OCI-LY1 (cell line): ENCODE data around the gene NSF.
"Not testable (repeated sequence)": the region's sequence is repeated elsewhere in the genome, so short reads cannot be mapped to it uniquely, and the experiment has no call there.

Experiments used
- H2AFZ ChIP-seq: fragments of 200-600 bp; sonication (generic), shearing (Covaris generic); 2 replicates; pipeline ENCODE4 v1.6.0; 2014; ENCODE audit warnings: antibody characterized with exemption, mild to moderate bottlenecking, low read length
- H3F3A ChIP-seq: fragments of 200-600 bp; sonication (generic), shearing (Covaris generic); 2 replicates; pipeline ENCODE4 v1.6.0; 2014; ENCODE audit warnings: mild to moderate bottlenecking, antibody characterized with exemption, low read length, moderate library complexity; ENCODE audit not compliant: insufficient read depth
- H3K27ac ChIP-seq: fragments of 200-600 bp; sonication (generic); 2 replicates; pipeline ENCODE4 v1.5.1; 2014; ENCODE audit warnings: low read length, mixed run types, mild to moderate bottlenecking, low read depth; ENCODE audit not compliant: poor library complexity, severe bottlenecking
- H3K27me3 ChIP-seq: fragments of 200-600 bp; sonication (generic); 2 replicates; pipeline ENCODE4 v1.6.0; 2014; ENCODE audit warnings: antibody characterized with exemption, mild to moderate bottlenecking, low read length, moderate library complexity; ENCODE audit not compliant: insufficient read depth
- H3K36me3 ChIP-seq: fragments of 200-600 bp; sonication (generic); 2 replicates; pipeline ENCODE4 v1.6.1; 2014; ENCODE audit warnings: mild to moderate bottlenecking, antibody characterized with exemption, low read length, moderate library complexity, mixed read lengths; ENCODE audit not compliant: insufficient read depth
- H3K4me1 ChIP-seq: fragments of 200-600 bp; sonication (generic); 2 replicates; pipeline ENCODE4 v1.5.1; 2014; ENCODE audit warnings: mild to moderate bottlenecking, low read length, moderate library complexity; ENCODE audit not compliant: insufficient read depth, severe bottlenecking
- H3K4me2 ChIP-seq: fragments of 200-600 bp; sonication (generic), shearing (Covaris generic); 2 replicates; pipeline ENCODE4 v1.6.1; 2014; ENCODE audit warnings: low read length
- H3K4me3 ChIP-seq: fragments of 200-600 bp; sonication (generic); 2 replicates; pipeline ENCODE4 v1.5.1; 2014; ENCODE audit warnings: low read length, low read depth, mild to moderate bottlenecking, mixed read lengths; ENCODE audit not compliant: poor library complexity, severe bottlenecking
- H3K79me2 ChIP-seq: fragments of 200-600 bp; shearing (Covaris generic); 2 replicates; pipeline ENCODE4 v1.6.1; 2016; ENCODE audit warnings: mixed run types, low read length, mixed read lengths; ENCODE audit not compliant: insufficient read depth
- H3K9ac ChIP-seq: fragments of 200-600 bp; sonication (generic), shearing (Covaris generic); 2 replicates; pipeline ENCODE4 v1.6.1; 2014; ENCODE audit warnings: mild to moderate bottlenecking, low read length, mixed read lengths
- H3K9me2 ChIP-seq: fragments of 200-600 bp; sonication (generic), shearing (Covaris generic); 2 replicates; pipeline ENCODE4 v1.6.1; 2014; ENCODE audit warnings: low read depth, mild to moderate bottlenecking, low read length, mixed read lengths
- H3K9me3 ChIP-seq: fragments of 200-600 bp; shearing (Covaris generic); 2 replicates; pipeline ENCODE4 v1.6.1; 2014; ENCODE audit warnings: low read length, mixed read lengths
- H4K20me1 ChIP-seq: fragments of 200-600 bp; sonication (generic), shearing (Covaris generic); 2 replicates; pipeline ENCODE4 v1.6.0; 2016; ENCODE audit warnings: mild to moderate bottlenecking, low read length; ENCODE audit not compliant: insufficient read depth
- EZH2 ChIP-seq: fragments of 200-600 bp; sonication (generic), shearing (Covaris generic); IDR thresholded peaks from 2 replicates; pipeline ENCODE4 v1.8.0; 2017; ENCODE audit warnings: borderline replicate concordance, mixed run types, mild to moderate bottlenecking, antibody characterized with exemption, low read length, moderate library complexity, mixed read lengths
- TF ChIP-seq, protein P1 (sequence below): fragments of 200-600 bp; sonication (generic), shearing (Covaris generic); IDR thresholded peaks from 2 replicates; pipeline ENCODE4 v1.5.1; 2017; ENCODE audit warnings: mild to moderate bottlenecking, antibody characterized with exemption, low read length, moderate library complexity, mixed read lengths

The NSF gene

DNA sequence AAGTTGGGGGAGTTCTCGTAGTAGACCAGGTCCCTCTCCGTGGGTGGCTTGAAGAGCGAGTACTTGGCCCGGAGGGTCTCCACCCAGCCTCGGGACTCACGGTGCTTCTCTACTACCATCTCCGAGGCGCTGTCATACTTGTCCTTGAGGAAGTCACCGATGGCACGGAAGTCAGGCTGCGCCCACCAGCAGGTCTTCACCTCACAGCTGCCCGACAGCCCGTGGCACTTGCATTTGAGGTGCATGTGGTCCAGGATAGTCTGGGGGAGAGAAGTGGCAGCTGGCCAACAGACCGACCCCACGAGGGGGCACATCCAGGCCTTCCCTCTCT lies 178.0 kb downstream of the NSF start:
- Histone ChIP-seq H3K9ac (no peak overlapping the region), H4K20me1 (no peaks in the 10 kb centered on the region), H3K9me3 (no peaks in the 10 kb centered on the region), H3K4me3 (no peak overlapping the region), H3K27ac (no peak overlapping the region), H3F3A (no peaks in the 10 kb centered on the region), H3K4me1 (peaks cover 58% of the 10 kb centered on the region), H2AFZ (no peak overlapping the region), H3K36me3 (peaks cover 18% of the 10 kb centered on the region; the same call in 1 of the 2 replicates), H3K79me2 (no peaks in the 10 kb centered on the region), H3K4me2 (no peak overlapping the region), H3K9me2 (no peaks in the 10 kb centered on the region), H3K27me3 (no peaks in the 10 kb centered on the region)
- TF ChIP-seq EZH2: no peak
- TF ChIP-seq, protein P1, sequence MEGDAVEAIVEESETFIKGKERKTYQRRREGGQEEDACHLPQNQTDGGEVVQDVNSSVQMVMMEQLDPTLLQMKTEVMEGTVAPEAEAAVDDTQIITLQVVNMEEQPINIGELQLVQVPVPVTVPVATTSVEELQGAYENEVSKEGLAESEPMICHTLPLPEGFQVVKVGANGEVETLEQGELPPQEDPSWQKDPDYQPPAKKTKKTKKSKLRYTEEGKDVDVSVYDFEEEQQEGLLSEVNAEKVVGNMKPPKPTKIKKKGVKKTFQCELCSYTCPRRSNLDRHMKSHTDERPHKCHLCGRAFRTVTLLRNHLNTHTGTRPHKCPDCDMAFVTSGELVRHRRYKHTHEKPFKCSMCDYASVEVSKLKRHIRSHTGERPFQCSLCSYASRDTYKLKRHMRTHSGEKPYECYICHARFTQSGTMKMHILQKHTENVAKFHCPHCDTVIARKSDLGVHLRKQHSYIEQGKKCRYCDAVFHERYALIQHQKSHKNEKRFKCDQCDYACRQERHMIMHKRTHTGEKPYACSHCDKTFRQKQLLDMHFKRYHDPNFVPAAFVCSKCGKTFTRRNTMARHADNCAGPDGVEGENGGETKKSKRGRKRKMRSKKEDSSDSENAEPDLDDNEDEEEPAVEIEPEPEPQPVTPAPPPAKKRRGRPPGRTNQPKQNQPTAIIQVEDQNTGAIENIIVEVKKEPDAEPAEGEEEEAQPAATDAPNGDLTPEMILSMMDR: no peak

DNA sequence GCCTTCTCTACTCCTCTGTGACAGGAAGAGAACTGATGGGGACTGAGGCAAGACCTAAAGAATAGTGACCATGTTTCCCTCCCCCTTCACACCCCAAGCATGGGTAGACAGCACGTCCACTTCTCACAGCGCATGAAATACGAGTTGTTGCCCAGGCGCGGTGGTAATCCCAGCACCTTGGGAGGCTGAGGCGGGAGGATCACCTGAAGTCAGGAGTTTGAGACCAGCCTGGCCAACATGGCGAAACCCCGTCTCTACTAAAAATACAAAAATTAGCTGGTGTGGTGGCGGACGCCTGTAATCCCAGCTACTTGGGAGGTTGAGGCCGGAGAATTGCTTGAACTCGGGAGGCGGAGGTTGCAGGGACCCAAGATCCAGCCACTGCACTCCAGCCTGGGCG lies 178.4 kb downstream of the NSF start:
- H3K27me3 ChIP-seq: not testable (repeated sequence)

GRCh38 chr17:46769531-46770438 lies 179.3 kb downstream of the NSF start:
- peak overlapping the region; percentile 69 for H3K4me3 ChIP-seq
- H4K20me1 ChIP-seq: no peaks in the 10 kb centered on the region
- H3K9me3 ChIP-seq: no peaks in the 10 kb centered on the region
- H3K9me2 ChIP-seq: no peaks in the 10 kb centered on the region
- H3K4me2 ChIP-seq: peak overlapping the region; percentile 77
- TF ChIP-seq, protein P1: no peak
- no peak for TF ChIP-seq EZH2
- H2AFZ ChIP-seq: no peak overlapping the region
- no peaks in the 10 kb centered on the region for H3K79me2 ChIP-seq
- peak overlapping the region; percentile 73 for H3K27ac ChIP-seq
- H3K4me1 ChIP-seq: peaks cover 60% of the 10 kb centered on the region
- peak overlapping the region; percentile 79; the same call in 1 of the 2 replicates for H3K9ac ChIP-seq
- H3K36me3 ChIP-seq: peaks cover 5% of the 10 kb centered on the region; the same call in 1 of the 2 replicates
- H3F3A ChIP-seq: no peaks in the 10 kb centered on the region
- H3K27me3 ChIP-seq: no peaks in the 10 kb centered on the region

More for the DNA sequence above, 178.4 kb downstream of the NSF start:
- H2AFZ ChIP-seq, H3F3A ChIP-seq, H3K9me3 ChIP-seq, H3K4me2 ChIP-seq, H3K79me2 ChIP-seq, H4K20me1 ChIP-seq, H3K4me3 ChIP-seq, H3K9ac ChIP-seq, H3K27ac ChIP-seq, H3K9me2 ChIP-seq: not testable (repeated sequence)
- Histone ChIP-seq H3K36me3 (peaks cover 14% of the 10 kb centered on the region; the same call in 1 of the 2 replicates), H3K4me1 (peaks cover 60% of the 10 kb centered on the region)
